ENCODE results near the gene KCNIP4. TPM values are rescaled to one million over a fixed set of nuclear protein-coding genes. Genes with fewer than 3 reads are reported as not detected.

Gene KCNIP4
- total and polyA plus RNA-seq, 2 of the 4 experiments (the other 2 are of a cell fraction) = not detected

- POLR2A ChIA-PET (ENCODE audit: unreplicated experiment) = no interaction called here
Measured at GRCh38 chr4:21901281-21901680, 47.3 kb downstream of the KCNIP4 start.

More at GRCh38 chr4:21901281-21901680, 47.3 kb downstream of the KCNIP4 start:
- Histone ChIP-seq H3K4me2 (ENCODE audit: low read depth, low read length) (no peak overlapping the region), H2AK9ac (replicated peaks; ENCODE audit: low read depth, low read length, poor library complexity) (no peak overlapping the region), H3K4ac (ENCODE audit: low read depth, low read length) (no peak overlapping the region), H2AFZ (replicated peaks; ENCODE audit: low read length, poor library complexity) (no peak overlapping the region), H3K9me1 (ENCODE audit: insufficient read depth, low read length) (no peaks in the 10 kb centered on the region), H3K27ac (ENCODE audit: insufficient read depth, low read length) (no peak overlapping the region), H3K9me3 (ENCODE audit: control insufficient read depth, insufficient read depth, low read length) (peaks cover 7% of the 10 kb centered on the region), H4K8ac (ENCODE audit: low read depth in 2 of 2, low read length in 2 of 2) (no peak overlapping the region), H3K4me1 (ENCODE audit: control insufficient read depth, insufficient read depth, low read length) (no peaks in the 10 kb centered on the region), H3K79me1 (ENCODE audit: low read depth in 1 of 2, low read length in 2 of 2) (no peaks in the 10 kb centered on the region), H2BK5ac (ENCODE audit: low read depth, low read length, poor library complexity, severe bottlenecking) (no peak overlapping the region), H4K20me1 (ENCODE audit: insufficient read depth, low read length) (no peaks in the 10 kb centered on the region), H2BK120ac (ENCODE audit: low read depth, low read length) (no peak overlapping the region), H3K4me3 (ENCODE audit: insufficient read depth, low read depth, low read length) (no peak overlapping the region), H3K9ac (ENCODE audit: low read depth, low read length) (no peak overlapping the region), H4K91ac (ENCODE audit: insufficient read depth, low read depth, low read length) (no peak overlapping the region), H3K14ac (replicated peaks; ENCODE audit: low read depth, low read length) (no peak overlapping the region), H3K56ac (ENCODE audit: extremely low read depth, insufficient read depth, low read length) (no peak overlapping the region), H3K23ac (ENCODE audit: low read depth, low read length) (no peak overlapping the region), H3K18ac (ENCODE audit: low read depth, low read length) (no peak overlapping the region), H3K36me3 (ENCODE audit: control insufficient read depth, insufficient read depth, low read length) (no peaks in the 10 kb centered on the region), H3K27me3 (ENCODE audit: control insufficient read depth, insufficient read depth, low read length) (no peaks in the 10 kb centered on the region), H2BK20ac (ENCODE audit: low read depth, low read length) (no peak overlapping the region), H2BK15ac (ENCODE audit: low read depth, low read length) (no peak overlapping the region), H2AK5ac (ENCODE audit: low read depth, low read length) (no peak overlapping the region), H4K5ac (ENCODE audit: low read depth, low read length) (no peak overlapping the region)
- ATAC-seq (ENCODE audit: low read depth) = no peak
- BruUV-seq (replicated peaks) = no TSS peak
- in situ Hi-C loops (cut with MboI; ENCODE audit: low sequenced_read_pairs) = loop anchor here (25.0 kb wide), 1 partner anchor 89 kb away; no protein-coding TSS in a partner anchor
- dilution Hi-C loops (cut with HindIII; ENCODE audit: low sequenced_read_pairs, unreplicated experiment) = no loop called here
- DNase-seq = no peak
- CTCF ChIA-PET = no interaction called here
- intact Hi-C loops (cut with micrococcal nuclease) = no loop called here
- WGBS, 2 experiments (ENCODE audit: extremely low coverage in 2 of 2, insufficient read length in 1 of 2) = no CpG with 5 or more reads among the region's 2 CpGs
- TF ChIP-seq SMC3 (IDR thresholded peaks at IDR 0.05; ENCODE audit: low read depth, low read length) = no peak
- TF ChIP-seq CHD1 (IDR thresholded peaks at IDR 0.05; ENCODE audit: low read depth, low read length) = no peak
